HUDEP-2 (cell line): ENCODE data around the gene BAIAP2.
A peak's percentile ranks its signal among the peaks of the same experiment; 100 is the strongest.
"Not testable (repeated sequence)": the region's sequence is repeated elsewhere in the genome, so short reads cannot be mapped to it uniquely, and the experiment has no call there.

ENCODE experiments used
- DNase-seq, 76 experiments: peaks; one replicate each; lab custom pipeline; 2025; ENCODE audit not compliant: unreplicated experiment in 76 of 76; lab: John Stamatoyannopoulos, UW

Gene BAIAP2

GRCh38 chr17:81132770-81133723 is 98.1 kb downstream of the BAIAP2 start:
- DNase-seq: peak in 1 of 76 experiments; percentile 11

- DNase-seq: no peak
These were observed 99.3 kb downstream of the BAIAP2 start for GRCh38 chr17:81134064-81134781.

- DNase-seq: peak in 1 of 76 experiments; percentile 1
These were observed 100.7 kb downstream of the BAIAP2 start for GRCh38 chr17:81135505-81136278.

GRCh38 chr17:81136366-81136765 is 101.4 kb downstream of the BAIAP2 start:
- DNase-seq: no peak

- DNase-seq: no peak
These were observed 102.3 kb downstream of the BAIAP2 start for GRCh38 chr17:81137248-81137647.

GRCh38 chr17:81138083-81138482 is 103.1 kb downstream of the BAIAP2 start:
- DNase-seq: no peak

GRCh38 chr17:81138500-81138899 is 103.5 kb downstream of the BAIAP2 start:
- no peak for DNase-seq

- no peak for DNase-seq
These were observed 104.5 kb downstream of the BAIAP2 start for GRCh38 chr17:81139428-81139827.

GRCh38 chr17:81140018-81140417 is 105.1 kb downstream of the BAIAP2 start:
- DNase-seq: no peak

GRCh38 chr17:81140695-81141094 is 105.7 kb downstream of the BAIAP2 start:
- DNase-seq: no peak

GRCh38 chr17:81142301-81143199 is 107.6 kb downstream of the BAIAP2 start:
- peak in 68 of 76 experiments; percentile 5 to 80 (median 46) for DNase-seq

GRCh38 chr17:81143200-81143527 is 108.2 kb downstream of the BAIAP2 start:
- DNase-seq: no peak

GRCh38 chr17:81143717-81144422 is 108.9 kb downstream of the BAIAP2 start:
- no peak for DNase-seq

GRCh38 chr17:81144423-81144781 is 109.5 kb downstream of the BAIAP2 start:
- no peak for DNase-seq

- not testable (repeated sequence) for DNase-seq
These were observed 111.3 kb downstream of the BAIAP2 start for GRCh38 chr17:81146208-81146607.

GRCh38 chr17:81147701-81148100 is 112.8 kb downstream of the BAIAP2 start:
- DNase-seq: no peak

- DNase-seq: no peak
These were observed 113.6 kb downstream of the BAIAP2 start for GRCh38 chr17:81148571-81148970.

- DNase-seq: no peak
These were observed 114.1 kb downstream of the BAIAP2 start for GRCh38 chr17:81148986-81149533.

GRCh38 chr17:81150377-81151077 is 115.6 kb downstream of the BAIAP2 start:
- DNase-seq: no peak
